Cardiac muscle cell (in vitro differentiated cells and primary cell): ENCODE results near the gene TSPAN9. TPM values are rescaled to one million over a fixed set of nuclear protein-coding genes. Genes with fewer than 3 reads are reported as not detected.

Experiments
- DNase-seq, 2 donors: peaks; one replicate each; pipeline versions ENCODE4 v3.0.0 to v3.0.0-alpha.2; 2010 to 2017; ENCODE audit warnings: low read depth in 1 of 2, low spot score in 1 of 2
- H3K27ac ChIP-seq: fragments of 200-600 bp; sonication (generic); 2 replicates; pipeline ENCODE4 v1.5.1; 2016
- H3K27me3 ChIP-seq: fragments of 200-600 bp; sonication (generic); 2 replicates; pipeline ENCODE4 v1.6.0; 2016; ENCODE audit warnings: control low read depth
- H3K36me3 ChIP-seq: fragments of 200-600 bp; sonication (generic); 2 replicates; pipeline ENCODE4 v1.5.1; 2016; ENCODE audit warnings: control low read depth
- H3K4me1 ChIP-seq: fragments of 200-600 bp; sonication (generic); 2 replicates; pipeline ENCODE4 v1.8.1; 2017; ENCODE audit warnings: low read depth, mild to moderate bottlenecking, mixed run types
- H3K4me3 ChIP-seq: fragments of 200-600 bp; sonication (generic); 2 replicates; pipeline ENCODE4 v1.5.1; 2016; ENCODE audit warnings: mild to moderate bottlenecking
- H3K9me3 ChIP-seq: fragments of 200-600 bp; sonication (generic); 2 replicates; pipeline ENCODE4 v1.5.1; 2017; ENCODE audit warnings: low read depth, mild to moderate bottlenecking, control low read depth
- polyA plus RNA-seq: library from polyadenylated mRNA; unstranded; fragments of >200 nt; fragmentation: Nextera tagmentation; extraction: Ambion mirVana; gene quantifications from 2 replicates; pipeline ENCODE4 v1.2.1, GENCODE V29; 2016
- total RNA-seq: library from RNA; depleted of rRNA; stranded (reverse); fragments of >200 nt; gene quantifications from 2 replicates; pipeline ENCODE4 v1.2.3, GENCODE V29; 2016
- TF ChIP-seq, protein P1 (sequence below): IDR thresholded peaks from 2 replicates; pipeline ENCODE4 v1.5.1; 2012; ENCODE audit warnings: low read depth, mild to moderate bottlenecking, low read length

The TSPAN9 gene
- total and polyA plus RNA-seq, 2 experiments from 2014 or later = 13.3 to 199 TPM

DNA sequence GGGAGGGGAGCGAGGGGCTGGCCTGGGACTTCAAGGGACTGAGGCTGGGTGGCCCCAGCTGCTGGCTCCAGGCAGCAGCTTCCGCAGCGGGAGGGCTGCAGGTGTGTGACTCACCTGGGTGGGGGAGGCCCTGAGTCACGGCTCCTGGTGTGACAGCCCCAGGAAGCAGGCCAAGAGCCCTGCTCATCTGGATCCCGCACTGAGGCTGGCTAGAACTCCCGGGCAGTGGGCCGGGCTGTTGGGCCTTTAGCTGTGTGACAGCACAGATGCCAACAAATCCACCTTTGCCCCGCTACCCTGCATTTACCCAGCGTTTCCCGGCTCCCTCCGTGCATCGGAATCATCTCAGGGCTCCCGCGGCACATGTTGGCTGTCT, 233.8 kb downstream of the TSPAN9 start:
- Histone ChIP-seq H3K36me3 (no peaks in the 10 kb centered on the region), H3K27ac (no peak overlapping the region), H3K27me3 (peaks cover 7% of the 10 kb centered on the region), H3K4me3 (no peak overlapping the region), H3K9me3 (no peaks in the 10 kb centered on the region), H3K4me1 (no peaks in the 10 kb centered on the region)
- DNase-seq = no peak
- TF ChIP-seq, protein P1, sequence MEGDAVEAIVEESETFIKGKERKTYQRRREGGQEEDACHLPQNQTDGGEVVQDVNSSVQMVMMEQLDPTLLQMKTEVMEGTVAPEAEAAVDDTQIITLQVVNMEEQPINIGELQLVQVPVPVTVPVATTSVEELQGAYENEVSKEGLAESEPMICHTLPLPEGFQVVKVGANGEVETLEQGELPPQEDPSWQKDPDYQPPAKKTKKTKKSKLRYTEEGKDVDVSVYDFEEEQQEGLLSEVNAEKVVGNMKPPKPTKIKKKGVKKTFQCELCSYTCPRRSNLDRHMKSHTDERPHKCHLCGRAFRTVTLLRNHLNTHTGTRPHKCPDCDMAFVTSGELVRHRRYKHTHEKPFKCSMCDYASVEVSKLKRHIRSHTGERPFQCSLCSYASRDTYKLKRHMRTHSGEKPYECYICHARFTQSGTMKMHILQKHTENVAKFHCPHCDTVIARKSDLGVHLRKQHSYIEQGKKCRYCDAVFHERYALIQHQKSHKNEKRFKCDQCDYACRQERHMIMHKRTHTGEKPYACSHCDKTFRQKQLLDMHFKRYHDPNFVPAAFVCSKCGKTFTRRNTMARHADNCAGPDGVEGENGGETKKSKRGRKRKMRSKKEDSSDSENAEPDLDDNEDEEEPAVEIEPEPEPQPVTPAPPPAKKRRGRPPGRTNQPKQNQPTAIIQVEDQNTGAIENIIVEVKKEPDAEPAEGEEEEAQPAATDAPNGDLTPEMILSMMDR = no peak

DNA sequence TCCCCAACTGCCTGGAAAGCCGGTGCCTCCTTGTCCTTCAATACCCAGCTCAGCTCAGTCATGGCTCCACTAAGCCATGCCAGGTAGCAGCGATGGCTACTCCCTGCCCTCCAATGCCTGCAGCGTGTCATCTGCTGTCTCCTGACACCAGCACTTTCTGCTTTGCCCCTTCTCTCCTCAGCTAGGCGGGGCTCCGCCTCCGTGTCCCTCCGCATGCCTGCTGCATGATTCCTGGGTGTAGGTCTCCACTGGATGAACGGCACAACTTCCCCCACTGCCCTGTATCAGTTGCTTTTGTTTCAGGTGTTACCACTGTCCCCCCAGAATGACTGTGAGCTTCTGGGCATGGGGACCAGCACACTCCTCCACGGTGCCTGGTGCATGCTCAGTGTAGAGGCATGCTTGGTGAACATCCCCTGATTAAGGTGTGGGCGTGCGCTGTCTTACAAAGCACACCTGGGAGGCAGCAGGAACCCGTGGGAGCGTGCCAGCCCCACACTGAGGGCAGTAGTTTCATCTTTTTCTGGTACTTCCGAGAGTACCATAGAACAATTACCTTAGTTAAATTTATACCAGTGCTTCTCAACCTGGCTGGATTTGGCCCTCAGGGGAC, 234.4 kb downstream of the TSPAN9 start:
- H3K36me3 ChIP-seq = no peaks in the 10 kb centered on the region
- H3K4me3 ChIP-seq = no peak overlapping the region
- H3K9me3 ChIP-seq = no peaks in the 10 kb centered on the region
- H3K4me1 ChIP-seq = no peaks in the 10 kb centered on the region
- DNase-seq = no peak
- TF ChIP-seq, protein P1 = no peak
- H3K27ac ChIP-seq = no peak overlapping the region
- H3K27me3 ChIP-seq = peaks cover 7% of the 10 kb centered on the region

DNA sequence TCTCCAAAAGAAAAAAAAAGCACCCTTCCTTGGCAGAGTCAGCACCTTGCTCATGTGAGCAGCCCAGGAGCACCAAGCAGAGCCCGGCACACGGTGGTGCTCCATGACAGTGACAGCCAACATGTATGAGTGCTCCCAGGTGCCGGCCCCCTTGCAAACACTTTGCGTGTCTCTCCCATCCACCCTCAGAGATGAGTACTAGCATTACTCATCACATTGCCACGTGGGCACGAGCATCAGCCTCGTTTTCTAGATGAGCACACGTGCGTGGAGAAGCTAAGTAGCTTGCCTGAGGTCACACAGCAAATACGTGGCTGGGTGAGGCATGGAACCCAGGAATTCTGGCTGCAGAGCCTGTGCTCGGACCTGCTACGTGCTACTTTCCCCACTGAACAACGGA, 235.9 kb downstream of the TSPAN9 start:
- DNase-seq = no peak
- Histone ChIP-seq H3K36me3 (no peaks in the 10 kb centered on the region), H3K9me3 (no peaks in the 10 kb centered on the region), H3K4me1 (no peaks in the 10 kb centered on the region), H3K27ac (no peak overlapping the region), H3K27me3 (peaks cover 7% of the 10 kb centered on the region), H3K4me3 (no peak overlapping the region)
- TF ChIP-seq, protein P1 = no peak

DNA sequence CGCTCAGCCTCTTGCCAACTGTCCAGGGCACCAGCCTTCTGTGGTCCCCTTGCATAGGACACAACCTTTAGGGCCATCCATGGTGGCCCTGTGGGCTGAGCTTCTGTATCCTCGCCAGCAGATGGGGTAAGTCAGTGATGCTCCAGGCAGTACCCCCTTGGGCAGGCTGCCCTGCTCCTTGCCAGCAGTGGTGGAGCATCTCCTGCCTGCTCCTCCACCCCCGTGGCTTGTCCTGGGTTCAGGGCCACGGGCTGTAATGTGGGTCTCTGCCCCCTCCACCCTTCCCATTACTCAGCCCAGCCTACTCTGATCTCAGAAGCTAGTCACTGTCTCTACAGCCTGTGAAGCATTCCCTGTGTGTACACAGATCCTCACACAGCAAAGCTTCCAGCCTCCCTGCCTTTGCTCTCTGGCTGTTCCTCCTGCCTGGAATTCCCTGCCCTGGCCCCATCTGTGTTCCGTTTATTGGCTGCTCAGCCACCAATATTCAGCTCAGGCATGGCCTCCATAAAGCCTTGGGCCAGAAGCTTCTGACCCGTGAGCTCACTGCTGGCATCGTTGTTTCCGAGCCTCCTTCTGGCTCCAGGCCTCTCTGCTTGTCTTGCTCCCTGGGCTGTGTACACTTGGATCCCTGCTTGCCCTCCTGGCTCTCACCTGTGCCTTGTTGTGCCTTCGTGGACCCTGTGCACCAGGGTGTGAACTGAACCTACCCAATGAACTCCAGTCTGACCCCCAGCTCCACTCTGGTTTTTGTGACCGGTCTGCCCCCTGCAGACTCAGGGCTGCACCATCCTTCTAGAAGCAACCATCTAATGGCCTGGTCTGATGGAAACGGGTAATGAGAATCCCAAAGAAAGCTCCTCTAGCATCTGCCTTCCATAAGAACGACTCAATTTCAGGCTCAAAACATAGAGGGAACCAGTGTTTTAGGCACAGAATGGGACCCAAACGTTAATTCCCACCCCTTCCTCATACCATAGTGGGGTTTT, 236.8 kb downstream of the TSPAN9 start:
- H3K27ac ChIP-seq = no peak overlapping the region
- no peak overlapping the region for H3K4me3 ChIP-seq
- no peaks in the 10 kb centered on the region for H3K4me1 ChIP-seq
- peak; percentile 19 to 45 for DNase-seq
- H3K27me3 ChIP-seq = peaks cover 7% of the 10 kb centered on the region
- TF ChIP-seq, protein P1 = peak; percentile 36
- H3K9me3 ChIP-seq = no peaks in the 10 kb centered on the region
- H3K36me3 ChIP-seq = no peaks in the 10 kb centered on the region

DNA sequence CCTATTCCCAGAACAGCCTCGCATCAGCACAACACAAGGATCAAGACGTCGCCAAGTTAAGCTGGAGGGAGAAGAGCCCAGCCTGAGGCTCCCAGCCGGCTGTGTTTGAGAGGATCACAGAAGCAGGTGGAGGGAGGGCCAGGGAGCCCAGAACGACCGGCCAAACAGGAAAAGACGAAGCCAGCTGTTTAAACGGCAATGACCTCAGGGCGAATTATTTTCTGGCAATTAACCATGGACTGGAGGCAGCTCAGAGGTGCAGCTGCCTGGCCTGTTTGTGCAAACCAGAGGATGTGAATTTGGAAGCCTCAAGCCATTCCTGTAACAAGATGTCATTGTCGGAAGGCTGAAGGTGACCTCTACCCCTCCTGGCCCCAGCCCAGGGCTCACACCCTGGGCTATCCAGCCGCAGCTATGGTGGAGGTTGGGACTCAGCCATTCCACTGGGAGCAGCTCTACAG, 238.1 kb downstream of the TSPAN9 start:
- H3K4me3 ChIP-seq = no peak overlapping the region
- peak in 1 of 2 donors; percentile 65 for DNase-seq
- TF ChIP-seq, protein P1 = no peak
- H3K27me3 ChIP-seq = peaks cover 7% of the 10 kb centered on the region
- no peak overlapping the region for H3K27ac ChIP-seq
- H3K9me3 ChIP-seq = no peaks in the 10 kb centered on the region
- no peaks in the 10 kb centered on the region for H3K36me3 ChIP-seq
- no peaks in the 10 kb centered on the region for H3K4me1 ChIP-seq
